ENCODE data around the gene DLGAP4.

Gene DLGAP4

GRCh38 chr20:36352843-36353553, 46.9 kb downstream of the DLGAP4 start:
- DNase-seq (ENCODE audit: low read depth), result no peak

- no peak for DNase-seq (ENCODE audit: low read depth)
These were observed 47.6 kb downstream of the DLGAP4 start for GRCh38 chr20:36353740-36354139.

- DNase-seq (ENCODE audit: low read depth), result no peak
These were observed 49.5 kb downstream of the DLGAP4 start for GRCh38 chr20:36355469-36356171.

- DNase-seq (ENCODE audit: low read depth), result no peak
These were observed 53.7 kb downstream of the DLGAP4 start for GRCh38 chr20:36359668-36360406.

- DNase-seq (ENCODE audit: low read depth), result no peak
These were observed 54.3 kb downstream of the DLGAP4 start for GRCh38 chr20:36360429-36360828.

GRCh38 chr20:36361406-36361805, 55.3 kb downstream of the DLGAP4 start:
- no peak for DNase-seq (ENCODE audit: low read depth)

- no peak for DNase-seq (ENCODE audit: low read depth)
These were observed 56.1 kb downstream of the DLGAP4 start for GRCh38 chr20:36362261-36362660.

- no peak for DNase-seq (ENCODE audit: low read depth)
These were observed 57.0 kb downstream of the DLGAP4 start for GRCh38 chr20:36362978-36363713.

- no peak for DNase-seq (ENCODE audit: low read depth)
These were observed 58.4 kb downstream of the DLGAP4 start for GRCh38 chr20:36364506-36364905.

GRCh38 chr20:36366623-36367369, 60.7 kb downstream of the DLGAP4 start:
- no peak for DNase-seq (ENCODE audit: low read depth)

GRCh38 chr20:36367370-36367745, 61.2 kb downstream of the DLGAP4 start:
- DNase-seq (ENCODE audit: low read depth), result no peak

- DNase-seq (ENCODE audit: low read depth), result no peak
These were observed 62.0 kb downstream of the DLGAP4 start for GRCh38 chr20:36367907-36368799.

GRCh38 chr20:36368869-36369268, 62.7 kb downstream of the DLGAP4 start:
- no peak for DNase-seq (ENCODE audit: low read depth)

GRCh38 chr20:36369739-36370138, 63.6 kb downstream of the DLGAP4 start:
- no peak for DNase-seq (ENCODE audit: low read depth)

- DNase-seq (ENCODE audit: low read depth), result no peak
These were observed 65.1 kb downstream of the DLGAP4 start for GRCh38 chr20:36370991-36371790.

GRCh38 chr20:36372666-36373065, 66.5 kb downstream of the DLGAP4 start:
- no peak for DNase-seq (ENCODE audit: low read depth)

GRCh38 chr20:36373089-36373488, 67.0 kb downstream of the DLGAP4 start:
- DNase-seq (ENCODE audit: low read depth), result no peak

- DNase-seq (ENCODE audit: low read depth), result no peak
These were observed 68.9 kb downstream of the DLGAP4 start for GRCh38 chr20:36374995-36375394.

All from stimulated activated CD8-positive, alpha-beta memory T cell treated with anti-CD3 and anti-CD28 coated beads, Interleukin-12 subunit alpha, Interleukin-12 subunit beta, amount 100 ng/mL, for 1 hour (primary cell).